Keratinocyte (primary cell): ENCODE data around the gene HOXA11. TPM values are rescaled to one million over a fixed set of nuclear protein-coding genes. Genes with fewer than 3 reads are reported as not detected.

Experiments used
- DNase-seq: peaks from one replicate; pipeline ENCODE4 v3.0.0-alpha.2; 2011; ENCODE audit warnings: low read depth, missing footprints, low spot score
- FAIRE-seq: peaks from 2 replicates; lab custom pipeline; 2011; peaks lifted over from hg19 to GRCh38; lab: Jason Lieb, UNC
- H2AFZ ChIP-seq: 2 replicates; pipeline ENCODE4 v1.6.0; 2012; ENCODE audit warnings: low read length, control low read depth, inconsistent platforms; ENCODE audit not compliant: control insufficient read depth
- H3K27ac ChIP-seq: 2 replicates; pipeline ENCODE4 v1.5.1; 2011; ENCODE audit warnings: low read length; ENCODE audit not compliant: control insufficient read depth, insufficient read depth
- H3K27me3 ChIP-seq: 3 replicates; pipeline ENCODE4 v1.6.0; 2011; ENCODE audit warnings: low read length; ENCODE audit not compliant: control insufficient read depth, insufficient read depth; ENCODE audit errors: extremely low read depth
- H3K36me3 ChIP-seq, 2 experiments: 2 replicates in 1 of 2; 3 replicates in 1 of 2; pipeline ENCODE4 v1.5.1; 2011; ENCODE audit warnings: low read length in 2 of 2, mild to moderate bottlenecking in 1 of 2; ENCODE audit not compliant: control insufficient read depth in 2 of 2, insufficient read depth in 2 of 2; ENCODE audit errors: extremely low read depth in 1 of 2
- H3K4me1 ChIP-seq: 3 replicates; pipeline ENCODE4 v1.5.1; 2011; ENCODE audit warnings: low read length; ENCODE audit not compliant: control insufficient read depth, insufficient read depth; ENCODE audit errors: extremely low read depth
- H3K4me2 ChIP-seq: 3 replicates; pipeline ENCODE4 v1.6.0; 2011; ENCODE audit warnings: low read depth, low read length; ENCODE audit not compliant: control insufficient read depth, insufficient read depth; ENCODE audit errors: extremely low read depth
- H3K4me3 ChIP-seq, 3 experiments: fragments of 200-600 bp in 1 of 3; sonication (generic) in 1 of 3; 2 replicates in 2 of 3; 3 replicates in 1 of 3; pipeline ENCODE4 v1.5.1; 2011 to 2016; ENCODE audit warnings: low read length in 3 of 3, mild to moderate bottlenecking in 3 of 3, control low read depth in 2 of 3, inconsistent platforms in 1 of 3, low read depth in 1 of 3, mixed read lengths in 1 of 3, mixed run types in 1 of 3, moderate library complexity in 1 of 3; ENCODE audit not compliant: control insufficient read depth in 2 of 3, insufficient read depth in 2 of 3; ENCODE audit errors: extremely low read depth in 1 of 3
- H3K79me2 ChIP-seq: 2 replicates; pipeline ENCODE4 v1.6.0; 2012; ENCODE audit warnings: low read length; ENCODE audit not compliant: control insufficient read depth, insufficient read depth
- H3K9ac ChIP-seq: 3 replicates; pipeline ENCODE4 v1.6.0; 2011; ENCODE audit warnings: low read length; ENCODE audit not compliant: control insufficient read depth, insufficient read depth; ENCODE audit errors: extremely low read depth
- H3K9me1 ChIP-seq: 3 replicates; pipeline ENCODE4 v1.6.0; 2011; ENCODE audit warnings: low read length; ENCODE audit not compliant: control insufficient read depth, insufficient read depth; ENCODE audit errors: extremely low read depth
- H3K9me3 ChIP-seq: 2 replicates; pipeline ENCODE4 v1.5.1; 2012; ENCODE audit warnings: low read depth, low read length; ENCODE audit not compliant: control insufficient read depth
- H4K20me1 ChIP-seq: 3 replicates; pipeline ENCODE4 v1.6.0; 2011; ENCODE audit warnings: low read length; ENCODE audit not compliant: control insufficient read depth, insufficient read depth; ENCODE audit errors: extremely low read depth
- EZH2 ChIP-seq: IDR thresholded peaks from one replicate; pipeline ENCODE4 v1.6.1; 2012; ENCODE audit warnings: inconsistent platforms, mild to moderate bottlenecking, low read length, moderate library complexity
- dilution Hi-C: fragments of 300-500 bp; cut with MboI; formaldehyde crosslinking; loops from one replicate; pipeline ENCODE4 v1.7.0; 2020; ENCODE audit warnings: low sequenced_read_pairs; ENCODE audit not compliant: extremely low pct_ligation_motif_present
- polyA plus RNA-seq, 5 experiments: library from polyadenylated mRNA; depleted of rRNA in 3 of 5; stranded (reverse) in 3 of 5; stranded (forward) in 1 of 5; unstranded in 1 of 5; fragments of >200 nt; gene quantifications; 1 replicate in 1 of 5; 2 replicates in 3 of 5; 3 replicates in 1 of 5; pipeline versions ENCODE4 v1.2.1 to v1.2.3, GENCODE V29; 2011 to 2012; ENCODE audit warnings: missing spikeins in 2 of 5, low read depth in 1 of 5, low replicate concordance in 1 of 5
- TF ChIP-seq, protein P1 (sequence below), 3 experiments: IDR thresholded peaks in 1 of 3; conservative IDR thresholded peaks in 1 of 3; optimal IDR thresholded peaks in 1 of 3; 2 replicates in 2 of 3; 3 replicates in 1 of 3; pipeline versions ENCODE3 to v1.5.1; 2011; ENCODE audit warnings: low read length in 3 of 3, mild to moderate bottlenecking in 3 of 3, moderate library complexity in 2 of 3, control low read depth in 1 of 3, inconsistent platforms in 1 of 3; ENCODE audit not compliant: insufficient read depth in 2 of 3; ENCODE audit errors: extremely low read depth in 1 of 3

The HOXA11 gene
- polyA plus RNA-seq, 1 donor (not counting 4 experiments of a cell fraction or from before 2014, with no cell fraction given), result 0.07 TPM

DNA sequence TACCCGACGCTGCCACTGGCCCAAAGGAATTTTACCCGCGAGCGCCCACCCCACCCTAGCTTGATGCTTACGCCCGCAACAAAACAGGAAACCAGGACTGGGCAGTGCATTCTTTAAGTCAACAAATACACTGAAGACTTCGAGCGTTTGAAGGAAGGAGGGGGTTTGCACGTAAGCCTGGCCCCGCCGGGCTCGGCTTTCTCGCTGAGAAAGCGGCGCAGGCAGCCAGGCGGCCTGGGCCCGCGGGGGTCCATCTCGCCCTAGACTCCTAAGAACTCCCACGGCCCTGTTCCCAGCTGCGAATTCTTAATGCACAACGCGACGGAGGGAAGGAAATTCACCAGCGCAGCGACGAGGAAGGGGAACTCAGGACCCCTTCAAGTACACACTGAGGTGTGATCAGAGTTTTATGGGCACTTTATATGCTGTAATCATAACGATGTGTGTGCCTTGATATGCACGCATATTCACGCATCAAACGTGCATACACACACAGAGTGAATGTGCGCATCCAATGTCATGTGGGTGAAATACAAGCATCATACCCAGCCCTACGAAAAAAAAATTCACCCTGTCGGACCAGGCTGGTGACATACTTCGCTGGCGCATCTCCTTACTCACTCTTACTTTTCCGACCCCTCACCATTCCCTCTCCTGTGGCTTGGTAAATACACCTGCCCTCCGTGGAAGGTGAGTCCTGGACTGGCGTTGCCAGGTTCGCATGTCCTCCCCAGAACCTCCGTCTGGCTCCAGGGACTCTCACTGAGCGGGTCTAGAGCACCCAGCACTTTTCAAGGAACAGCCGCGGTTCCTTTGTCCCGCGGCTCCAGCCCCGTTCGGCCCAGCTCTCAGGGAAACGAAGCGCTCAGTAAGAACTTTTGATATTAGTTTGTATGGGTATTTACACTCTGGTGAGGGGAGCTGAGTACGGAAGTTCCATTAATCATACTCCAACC lies 20.6 kb upstream of the HOXA11 start:
- DNase-seq (no peak), FAIRE-seq (no peak)
- dilution Hi-C loops, result loop anchor here (25.0 kb wide), 1 partner anchor 382 kb away; no protein-coding TSS in a partner anchor
- H3K27ac ChIP-seq, result no peak overlapping the region
- no peaks in the 10 kb centered on the region for H3K9me1 ChIP-seq
- peak; percentile 99 for TF ChIP-seq EZH2
- TF ChIP-seq, protein P1, sequence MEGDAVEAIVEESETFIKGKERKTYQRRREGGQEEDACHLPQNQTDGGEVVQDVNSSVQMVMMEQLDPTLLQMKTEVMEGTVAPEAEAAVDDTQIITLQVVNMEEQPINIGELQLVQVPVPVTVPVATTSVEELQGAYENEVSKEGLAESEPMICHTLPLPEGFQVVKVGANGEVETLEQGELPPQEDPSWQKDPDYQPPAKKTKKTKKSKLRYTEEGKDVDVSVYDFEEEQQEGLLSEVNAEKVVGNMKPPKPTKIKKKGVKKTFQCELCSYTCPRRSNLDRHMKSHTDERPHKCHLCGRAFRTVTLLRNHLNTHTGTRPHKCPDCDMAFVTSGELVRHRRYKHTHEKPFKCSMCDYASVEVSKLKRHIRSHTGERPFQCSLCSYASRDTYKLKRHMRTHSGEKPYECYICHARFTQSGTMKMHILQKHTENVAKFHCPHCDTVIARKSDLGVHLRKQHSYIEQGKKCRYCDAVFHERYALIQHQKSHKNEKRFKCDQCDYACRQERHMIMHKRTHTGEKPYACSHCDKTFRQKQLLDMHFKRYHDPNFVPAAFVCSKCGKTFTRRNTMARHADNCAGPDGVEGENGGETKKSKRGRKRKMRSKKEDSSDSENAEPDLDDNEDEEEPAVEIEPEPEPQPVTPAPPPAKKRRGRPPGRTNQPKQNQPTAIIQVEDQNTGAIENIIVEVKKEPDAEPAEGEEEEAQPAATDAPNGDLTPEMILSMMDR (optimal IDR thresholded peaks at IDR 0.05 in 1 of 3, IDR thresholded peaks at IDR 0.05 in 1 of 3, conservative IDR thresholded peaks at IDR 0.05 in 1 of 3; ENCODE audit: extremely low read depth in 1 of 3, insufficient read depth in 2 of 3, low read length in 3 of 3), result no peak
- no peaks in the 10 kb centered on the region for H3K9me3 ChIP-seq
- no peak overlapping the region for H3K9ac ChIP-seq
- no peak overlapping the region for H2AFZ ChIP-seq
- H3K4me2 ChIP-seq, result no peak overlapping the region
- H3K27me3 ChIP-seq, result peaks cover 93% of the 10 kb centered on the region
- H3K4me1 ChIP-seq, result peaks cover 7% of the 10 kb centered on the region
- no peaks in the 10 kb centered on the region for H3K36me3 ChIP-seq
- peaks cover 13% of the 10 kb centered on the region for H4K20me1 ChIP-seq
- H3K4me3 ChIP-seq, result no peak overlapping the region
- no peaks in the 10 kb centered on the region for H3K79me2 ChIP-seq

DNA sequence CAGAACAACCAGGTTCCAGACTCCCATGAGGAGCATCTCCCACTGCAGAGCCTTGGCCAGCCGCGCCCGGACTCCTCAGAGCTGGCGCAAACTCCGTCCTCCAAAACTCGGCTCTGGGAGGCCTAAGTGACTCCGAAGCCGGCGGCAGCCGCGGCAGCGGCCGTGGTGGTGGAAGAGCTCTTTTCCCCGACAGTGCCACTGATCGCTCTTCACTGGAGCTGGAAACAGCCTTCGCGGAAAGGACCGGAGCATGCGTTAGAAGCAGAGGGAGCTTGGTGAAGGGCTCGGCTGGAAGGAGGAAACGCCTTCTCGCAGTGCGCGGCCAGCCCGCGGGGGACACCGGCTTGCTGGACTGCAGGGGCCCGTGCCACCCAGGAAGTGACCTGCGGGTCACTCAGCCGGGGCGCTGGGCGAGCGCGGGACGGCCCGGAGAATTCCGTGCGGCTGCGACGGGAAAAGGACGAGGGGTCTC lies 19.9 kb upstream of the HOXA11 start:
- dilution Hi-C loops, result loop anchor here (25.0 kb wide), 1 partner anchor 382 kb away; no protein-coding TSS in a partner anchor
- FAIRE-seq (no peak), DNase-seq (no peak)
- Histone ChIP-seq H3K9me1 (no peaks in the 10 kb centered on the region), H3K36me3 (no peaks in the 10 kb centered on the region), H4K20me1 (peaks cover 13% of the 10 kb centered on the region), H3K79me2 (no peaks in the 10 kb centered on the region), H3K9ac (no peak overlapping the region), H3K4me1 (peaks cover 7% of the 10 kb centered on the region), H3K27me3 (peaks cover 92% of the 10 kb centered on the region), H3K4me2 (peak overlapping the region; percentile 27), H3K9me3 (no peaks in the 10 kb centered on the region), H3K27ac (no peak overlapping the region), H2AFZ (no peak overlapping the region), H3K4me3 (no peak overlapping the region)
- TF ChIP-seq, protein P1 (optimal IDR thresholded peaks at IDR 0.05 in 1 of 3, IDR thresholded peaks at IDR 0.05 in 1 of 3, conservative IDR thresholded peaks at IDR 0.05 in 1 of 3; ENCODE audit: extremely low read depth in 1 of 3, insufficient read depth in 2 of 3, low read length in 3 of 3), result no peak
- peak; percentile 92 for TF ChIP-seq EZH2
